NCI-H82 treated with DMSO at 0.1 percent for 48 hours (cell line): ENCODE data around the gene PC.
"Not testable (repeated sequence)": the region's sequence is repeated elsewhere in the genome, so short reads cannot be mapped to it uniquely, and the experiment has no call there.

Experiments
- DNase-seq: peaks from one replicate; lab custom pipeline; 2025; ENCODE audit not compliant: unreplicated experiment; lab: John Stamatoyannopoulos, UW

The PC gene, protein sequence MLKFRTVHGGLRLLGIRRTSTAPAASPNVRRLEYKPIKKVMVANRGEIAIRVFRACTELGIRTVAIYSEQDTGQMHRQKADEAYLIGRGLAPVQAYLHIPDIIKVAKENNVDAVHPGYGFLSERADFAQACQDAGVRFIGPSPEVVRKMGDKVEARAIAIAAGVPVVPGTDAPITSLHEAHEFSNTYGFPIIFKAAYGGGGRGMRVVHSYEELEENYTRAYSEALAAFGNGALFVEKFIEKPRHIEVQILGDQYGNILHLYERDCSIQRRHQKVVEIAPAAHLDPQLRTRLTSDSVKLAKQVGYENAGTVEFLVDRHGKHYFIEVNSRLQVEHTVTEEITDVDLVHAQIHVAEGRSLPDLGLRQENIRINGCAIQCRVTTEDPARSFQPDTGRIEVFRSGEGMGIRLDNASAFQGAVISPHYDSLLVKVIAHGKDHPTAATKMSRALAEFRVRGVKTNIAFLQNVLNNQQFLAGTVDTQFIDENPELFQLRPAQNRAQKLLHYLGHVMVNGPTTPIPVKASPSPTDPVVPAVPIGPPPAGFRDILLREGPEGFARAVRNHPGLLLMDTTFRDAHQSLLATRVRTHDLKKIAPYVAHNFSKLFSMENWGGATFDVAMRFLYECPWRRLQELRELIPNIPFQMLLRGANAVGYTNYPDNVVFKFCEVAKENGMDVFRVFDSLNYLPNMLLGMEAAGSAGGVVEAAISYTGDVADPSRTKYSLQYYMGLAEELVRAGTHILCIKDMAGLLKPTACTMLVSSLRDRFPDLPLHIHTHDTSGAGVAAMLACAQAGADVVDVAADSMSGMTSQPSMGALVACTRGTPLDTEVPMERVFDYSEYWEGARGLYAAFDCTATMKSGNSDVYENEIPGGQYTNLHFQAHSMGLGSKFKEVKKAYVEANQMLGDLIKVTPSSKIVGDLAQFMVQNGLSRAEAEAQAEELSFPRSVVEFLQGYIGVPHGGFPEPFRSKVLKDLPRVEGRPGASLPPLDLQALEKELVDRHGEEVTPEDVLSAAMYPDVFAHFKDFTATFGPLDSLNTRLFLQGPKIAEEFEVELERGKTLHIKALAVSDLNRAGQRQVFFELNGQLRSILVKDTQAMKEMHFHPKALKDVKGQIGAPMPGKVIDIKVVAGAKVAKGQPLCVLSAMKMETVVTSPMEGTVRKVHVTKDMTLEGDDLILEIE

GRCh38 chr11:66958232-66958955, at the start of gene PC:
Gene PC (minus strand): TSS chr11:66958383. CDS start chr11:66872159, 86,224 bp downstream.
- peak; percentile 96 for DNase-seq

- no peak for DNase-seq
These were observed 48.9 kb upstream of the PC start for GRCh38 chr11:67007126-67007525.

GRCh38 chr11:67006029-67006884, 48.1 kb upstream of the PC start:
- no peak for DNase-seq

DNA sequence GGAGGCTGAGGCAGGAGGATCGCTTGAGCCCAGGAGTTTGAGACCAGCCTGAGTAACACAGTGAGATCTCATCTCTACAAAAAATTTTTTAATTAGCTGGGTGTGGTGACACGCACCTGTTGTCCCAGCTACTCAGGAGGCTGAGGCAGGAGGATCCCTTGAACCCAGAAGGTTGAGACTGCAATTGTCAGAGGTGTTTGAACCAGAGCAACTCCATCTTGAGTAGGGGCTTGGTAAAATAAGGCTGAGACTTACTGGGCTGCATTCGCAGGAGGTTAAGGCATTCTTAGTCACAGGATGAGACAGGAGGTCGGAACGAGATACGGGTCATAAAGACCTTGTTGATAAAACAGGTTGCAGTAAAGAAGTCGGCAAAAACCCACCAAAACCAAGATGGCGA, 47.0 kb upstream of the PC start:
- DNase-seq, result not testable (repeated sequence)

DNA sequence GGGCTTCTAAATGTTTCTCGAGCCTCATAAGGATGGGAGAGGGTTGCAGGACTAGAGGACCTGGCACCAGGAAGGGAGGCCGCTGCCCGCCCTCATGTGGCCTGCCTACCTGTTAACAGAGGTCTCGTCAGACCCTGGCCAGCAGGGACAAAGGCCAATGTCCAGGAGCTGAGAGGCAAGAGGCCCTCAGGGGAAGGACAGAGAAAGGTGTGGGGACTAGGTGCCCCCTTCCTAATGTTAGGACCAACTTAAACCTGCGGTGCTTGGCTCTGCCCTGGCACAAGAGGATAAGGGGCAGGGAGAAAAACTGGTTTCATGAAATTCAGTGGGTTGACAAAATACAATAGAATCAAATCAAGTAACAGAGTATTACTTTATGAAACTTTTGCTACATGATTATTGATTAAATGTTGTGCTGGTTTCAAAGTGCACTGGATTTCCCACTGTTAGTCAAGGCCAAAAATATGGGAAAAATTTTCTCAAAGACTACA, 44.8 kb upstream of the PC start:
- DNase-seq, result no peak

DNA sequence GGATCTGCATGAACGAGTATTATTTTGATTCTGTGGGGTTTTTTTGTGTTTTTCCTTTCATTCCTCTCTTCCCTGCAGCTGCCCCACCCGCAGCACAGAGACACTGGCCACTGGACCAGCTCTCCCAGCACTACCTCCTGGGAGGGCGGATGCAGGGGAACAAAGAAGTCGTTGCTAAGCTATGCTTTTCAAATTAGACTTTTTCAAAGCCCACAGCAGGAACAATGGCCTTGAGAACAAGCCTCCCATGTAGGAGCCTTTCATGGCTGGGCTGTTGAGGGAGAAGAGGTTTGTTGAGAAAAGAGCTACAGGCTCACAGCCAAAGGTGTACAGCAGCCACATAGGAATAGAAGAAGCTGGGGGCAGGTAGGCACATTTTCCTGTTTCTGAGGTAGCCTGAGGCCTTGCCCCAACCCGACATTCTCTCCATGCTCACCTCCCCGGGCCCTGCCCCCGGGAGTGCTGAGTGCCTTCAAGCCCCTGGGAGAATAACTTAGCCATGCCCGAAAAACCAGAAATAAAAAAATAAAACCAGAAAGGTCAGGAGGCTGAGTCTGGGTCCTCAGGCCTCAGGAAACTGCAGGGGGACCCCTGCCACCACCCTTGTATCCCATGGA, 44.2 kb upstream of the PC start:
- no peak for DNase-seq

- no peak for DNase-seq
These were observed 43.1 kb upstream of the PC start for GRCh38 chr11:67001332-67001731.

DNA sequence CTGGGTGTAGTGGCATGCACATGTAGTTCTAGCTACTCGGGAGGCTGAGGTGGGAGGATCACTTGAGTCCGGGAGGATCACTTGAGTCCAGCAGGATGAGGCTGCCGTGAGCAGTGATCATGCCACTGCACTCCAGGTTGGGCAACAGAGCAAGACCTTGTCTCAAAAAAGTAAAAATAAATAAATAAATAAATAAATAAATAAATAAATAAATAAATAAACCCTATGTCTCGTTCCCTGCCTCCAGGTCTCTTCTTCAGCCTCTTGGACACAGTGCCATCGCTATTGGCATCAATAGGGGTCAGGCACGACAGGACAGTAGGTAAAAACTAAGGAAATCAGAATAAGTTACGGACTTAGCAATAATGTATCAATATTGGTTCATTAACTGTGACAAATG, 41.4 kb upstream of the PC start:
- no peak for DNase-seq

DNA sequence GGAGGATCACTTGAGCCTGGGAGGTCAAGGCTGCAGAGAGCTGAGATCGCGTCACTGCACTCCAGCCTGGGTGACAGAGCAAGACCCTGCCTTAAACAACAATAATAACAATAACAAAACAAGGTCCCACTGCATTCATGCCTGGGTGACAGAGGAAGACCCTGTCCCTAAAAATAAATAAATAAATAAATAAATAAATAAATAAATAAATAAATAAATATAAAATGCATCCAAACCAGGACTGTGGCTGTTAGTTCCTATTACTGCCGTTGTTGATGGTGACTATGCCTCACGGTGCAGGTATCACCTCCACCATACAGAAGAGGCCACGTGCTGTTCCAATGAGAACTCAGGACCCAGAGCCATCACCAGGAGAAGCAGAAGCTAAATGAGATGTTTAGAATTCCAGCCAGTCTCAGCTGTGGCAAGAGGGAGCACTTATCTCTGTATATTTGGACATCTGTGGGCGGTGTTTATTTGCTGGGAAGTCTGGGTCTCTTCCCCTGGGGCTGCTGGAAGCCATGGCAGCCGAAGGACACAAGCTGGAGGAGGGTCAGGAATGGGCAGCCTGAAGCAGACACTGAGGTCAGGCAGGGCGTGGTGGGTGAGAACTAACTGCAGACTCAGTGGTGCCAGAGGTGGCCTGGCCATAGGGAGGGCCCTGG, 38.6 kb upstream of the PC start:
- DNase-seq, result no peak

GRCh38 chr11:66992041-66992440, 33.9 kb upstream of the PC start:
- DNase-seq, result no peak

GRCh38 chr11:66989360-66989759, 31.2 kb upstream of the PC start:
- DNase-seq, result not testable (repeated sequence)

DNA sequence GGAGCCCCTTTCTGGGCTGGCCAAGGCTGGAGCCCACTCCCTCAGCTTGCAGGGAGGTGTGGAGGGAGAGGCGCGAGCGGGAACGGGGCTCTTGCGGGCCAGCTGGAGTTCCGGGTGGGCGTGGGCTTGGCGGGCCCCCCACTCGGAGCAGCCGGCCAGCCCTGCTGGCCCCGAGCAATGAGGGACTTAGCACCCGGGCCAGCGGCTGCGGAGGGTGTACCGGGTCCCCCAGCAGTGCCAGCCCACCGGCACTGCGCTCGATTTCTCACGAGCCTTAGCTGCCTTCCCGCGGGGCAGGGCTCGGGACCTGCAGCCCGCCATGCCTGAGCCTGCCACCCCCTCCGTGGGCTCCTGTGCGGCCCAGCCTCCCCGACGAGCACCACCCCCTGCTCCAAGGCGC, 30.6 kb upstream of the PC start:
- DNase-seq, result not testable (repeated sequence)

GRCh38 chr11:66987924-66988637, 29.9 kb upstream of the PC start:
- DNase-seq, result no peak

DNA sequence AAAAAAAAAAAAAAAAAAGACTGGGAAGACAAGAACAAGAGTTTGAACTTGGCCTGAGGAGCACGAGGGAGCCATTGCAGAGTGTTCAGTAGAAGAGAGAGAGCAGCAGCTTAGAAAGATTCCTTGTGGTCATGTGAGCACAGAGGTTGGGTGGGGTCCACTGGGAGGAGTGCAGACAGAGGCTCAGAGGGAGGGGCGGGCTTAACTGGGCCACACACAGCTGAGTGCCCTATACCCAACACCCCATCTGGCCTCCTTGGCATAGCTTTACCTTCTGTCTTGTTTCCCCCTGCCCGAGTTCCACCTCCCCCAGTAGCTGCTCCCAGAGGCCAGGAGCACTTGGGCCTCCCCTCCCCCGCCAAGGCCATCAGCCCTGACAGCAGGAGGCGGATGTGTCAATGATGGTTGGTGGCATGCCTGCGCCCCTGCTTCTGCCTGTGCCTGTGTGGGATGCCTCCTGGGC, 29.0 kb upstream of the PC start:
- peak; percentile 23 for DNase-seq

DNA sequence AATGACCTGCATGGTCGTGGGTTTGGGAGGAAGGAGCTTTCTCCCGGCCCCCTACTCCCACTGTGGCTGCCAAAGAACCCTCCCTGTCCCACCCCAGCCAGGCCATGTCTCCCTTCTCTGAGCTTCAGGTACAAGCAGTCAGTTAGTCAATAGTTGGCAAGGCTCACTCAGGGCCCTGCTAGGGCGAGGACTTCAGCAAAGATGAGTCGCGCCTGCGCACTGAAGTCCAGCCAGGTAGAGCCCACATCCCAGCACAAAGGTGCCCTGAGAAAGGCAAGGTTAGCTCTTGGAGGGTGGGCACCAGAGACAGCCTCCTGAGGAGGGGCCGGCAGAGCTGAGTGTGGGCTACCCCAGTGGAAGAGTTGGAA, 28.0 kb upstream of the PC start:
- no peak for DNase-seq

GRCh38 chr11:66985508-66986177, 27.5 kb upstream of the PC start:
- DNase-seq, result no peak

- DNase-seq, result no peak
These were observed 25.2 kb upstream of the PC start for GRCh38 chr11:66983275-66983924.
